Right kidney (tissue), 1 donor: ENCODE data around the gene OSGIN1.

Experiments used
- DNase-seq: peaks from one replicate; pipeline ENCODE4 v3.0.0-alpha.2; 2016

Gene OSGIN1

DNA sequence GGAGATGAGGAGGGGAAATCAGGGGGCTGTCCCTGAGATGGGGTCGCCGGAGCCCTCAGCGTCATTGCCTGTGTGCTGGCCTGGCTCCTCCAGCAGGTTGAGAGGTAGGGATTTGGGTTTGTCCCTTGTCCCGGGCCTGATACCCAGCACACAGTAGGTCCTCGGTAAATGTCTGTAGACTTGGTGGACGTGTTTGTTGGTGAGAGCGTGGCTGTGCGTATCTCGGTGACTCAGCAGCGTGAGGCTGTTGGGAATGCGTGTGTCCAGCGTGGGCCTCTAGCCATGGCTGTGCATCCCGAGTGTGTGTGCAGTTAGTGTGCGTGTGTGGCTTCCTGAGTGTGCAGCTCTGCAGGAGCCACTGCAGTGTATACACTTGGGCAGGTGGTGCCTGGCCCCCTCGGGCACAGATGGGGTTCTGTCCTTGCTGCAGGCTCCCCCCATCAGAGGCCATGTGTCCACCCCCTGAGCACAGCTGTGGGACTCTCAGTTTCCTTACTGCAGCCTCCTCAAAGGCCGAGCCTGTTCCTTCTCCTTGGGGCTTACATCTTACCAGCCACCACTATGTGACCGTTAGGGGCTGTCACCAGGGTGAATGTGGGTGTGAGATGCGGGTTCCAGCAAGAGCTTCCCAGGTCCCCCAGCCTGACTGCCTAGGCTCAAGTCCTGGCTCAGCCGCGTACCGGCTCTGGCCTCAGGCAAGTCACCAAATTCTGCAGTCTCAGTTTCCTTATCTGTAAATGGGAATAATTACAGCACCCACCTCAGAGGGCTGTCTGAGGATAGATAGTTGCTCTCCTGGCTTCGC, 20.7 kb downstream of the OSGIN1 start:
- DNase-seq: no peak

DNA sequence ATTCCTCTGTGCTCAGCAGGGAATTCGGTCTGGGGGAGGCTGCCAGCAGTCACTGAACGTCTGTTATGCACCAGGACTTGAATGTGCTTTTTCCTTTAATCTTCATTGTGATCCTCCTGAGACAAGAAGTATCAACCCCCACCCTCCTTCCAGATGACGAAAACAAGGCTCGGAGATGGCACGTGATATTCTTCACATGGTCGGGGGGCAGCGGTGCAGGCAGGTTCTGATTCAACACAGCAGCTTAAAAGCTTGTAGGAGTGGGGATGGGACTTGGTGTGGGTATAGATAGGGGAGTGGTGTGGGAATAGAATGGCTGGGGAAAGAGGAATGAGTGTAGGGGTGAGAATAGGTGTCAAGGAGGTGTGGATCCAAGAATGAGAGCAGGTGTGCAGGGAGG, 21.4 kb downstream of the OSGIN1 start:
- no peak for DNase-seq

DNA sequence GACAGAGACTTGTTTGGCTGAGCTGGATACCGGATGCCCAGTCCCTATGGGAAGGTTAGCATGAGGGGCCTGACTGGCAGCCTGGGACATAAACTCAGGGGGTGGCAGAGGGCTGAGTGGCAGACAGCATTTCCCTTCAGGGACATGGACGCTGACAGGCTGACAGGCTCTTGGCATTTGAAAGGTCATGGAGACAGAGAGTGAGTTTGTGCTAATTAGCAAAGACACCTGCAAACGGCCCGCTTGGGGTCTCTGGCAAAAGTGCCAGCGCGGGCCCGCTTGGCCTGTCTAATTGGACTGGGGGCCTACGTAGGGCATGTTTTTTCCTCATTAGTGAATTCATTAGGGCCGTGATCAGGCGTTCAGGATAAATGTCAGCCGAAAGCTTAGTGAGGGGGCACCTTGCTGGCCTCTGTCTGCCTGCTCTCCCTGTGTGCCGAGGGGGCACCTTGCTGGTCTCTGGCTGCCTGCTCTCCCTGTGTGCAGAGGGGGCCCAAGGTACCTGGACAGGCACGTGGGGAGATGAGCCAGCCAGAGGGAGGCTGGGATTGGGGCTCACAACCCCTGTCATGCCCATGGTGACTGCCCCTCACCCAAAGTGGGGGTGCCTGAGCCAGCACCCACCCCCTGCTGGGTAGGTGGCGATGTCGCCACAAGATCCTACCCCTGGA, 22.7 kb downstream of the OSGIN1 start:
- DNase-seq: no peak

DNA sequence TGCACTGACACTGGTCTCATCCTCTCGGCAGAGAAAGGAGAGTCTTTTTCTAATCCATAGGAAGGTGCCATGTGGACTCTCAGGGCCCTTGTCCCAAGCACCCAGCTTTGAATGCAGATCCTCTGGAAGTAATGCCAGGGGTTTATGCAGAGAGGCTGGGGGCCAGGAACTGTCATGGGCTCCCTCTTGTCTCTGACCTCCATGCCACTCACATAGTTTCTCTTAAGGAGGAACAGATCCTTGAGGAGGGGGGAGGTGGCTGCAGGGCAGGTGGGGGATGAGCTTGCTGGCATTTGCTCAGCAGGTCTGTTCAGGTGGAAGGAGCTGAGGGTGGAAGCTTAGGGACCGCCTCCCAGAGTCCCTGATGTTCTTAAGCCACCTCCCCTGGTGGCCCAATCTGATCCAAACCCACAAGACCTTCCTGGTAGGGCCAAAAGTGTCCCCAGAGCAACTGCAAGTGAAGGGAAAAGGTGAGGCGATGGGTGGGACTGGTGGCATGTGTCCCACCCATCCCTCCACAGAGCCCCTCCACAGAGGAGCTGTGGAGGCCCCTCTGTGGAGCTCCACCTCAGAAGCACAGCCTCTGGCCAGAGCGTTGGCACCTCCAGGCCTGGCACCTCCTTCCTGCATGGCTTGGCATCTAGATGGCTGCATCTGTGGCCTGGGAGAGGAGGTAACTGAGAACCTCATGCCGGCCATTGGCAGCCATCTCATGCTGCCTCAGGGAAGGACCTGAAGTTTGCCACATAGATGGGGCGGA, 24.2 kb downstream of the OSGIN1 start:
- DNase-seq: no peak

DNA sequence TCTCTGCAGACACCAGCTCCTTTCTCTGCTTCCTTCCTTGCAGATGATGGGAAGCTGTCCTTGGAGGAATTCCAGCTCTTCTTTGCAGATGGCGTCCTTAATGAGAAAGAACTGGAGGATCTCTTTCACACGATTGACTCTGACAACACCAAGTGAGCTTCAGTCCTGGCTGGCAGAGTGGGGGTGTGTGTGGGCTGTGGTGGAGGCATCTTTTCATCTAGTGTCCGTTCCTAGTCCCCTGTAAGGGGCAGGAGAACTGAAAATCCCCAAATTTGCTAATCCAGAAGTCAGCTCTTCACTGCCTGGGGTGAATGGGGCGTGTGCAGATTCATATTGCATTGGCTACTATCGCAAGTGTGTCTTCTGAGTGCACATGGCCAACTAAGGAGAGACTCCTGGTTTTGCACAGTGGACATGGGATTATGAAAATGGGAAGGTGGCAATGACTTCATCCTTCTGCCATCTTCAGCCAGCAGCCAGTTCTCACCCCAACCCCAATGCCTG, 25.4 kb downstream of the OSGIN1 start:
- no peak for DNase-seq

DNA sequence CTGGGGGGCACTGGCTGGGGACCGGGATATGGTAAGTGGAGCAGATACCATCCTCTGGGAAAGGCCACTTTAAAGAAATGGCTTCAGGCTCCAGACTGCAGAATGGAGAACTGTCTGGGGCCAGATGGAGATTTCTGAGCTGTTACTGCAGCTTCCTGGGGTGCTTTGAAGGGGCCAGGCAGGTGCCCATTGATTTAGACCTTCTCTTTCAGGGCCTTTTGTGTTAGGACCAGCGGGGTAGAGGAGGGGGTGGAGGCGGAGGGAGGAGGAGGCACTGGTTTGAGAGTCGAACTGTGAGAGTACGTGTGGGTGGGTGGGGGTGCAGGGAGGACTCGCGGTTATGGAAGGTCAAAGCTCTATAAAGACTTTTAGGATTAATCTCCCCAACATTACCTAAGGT, 26.4 kb downstream of the OSGIN1 start:
- no peak for DNase-seq

DNA sequence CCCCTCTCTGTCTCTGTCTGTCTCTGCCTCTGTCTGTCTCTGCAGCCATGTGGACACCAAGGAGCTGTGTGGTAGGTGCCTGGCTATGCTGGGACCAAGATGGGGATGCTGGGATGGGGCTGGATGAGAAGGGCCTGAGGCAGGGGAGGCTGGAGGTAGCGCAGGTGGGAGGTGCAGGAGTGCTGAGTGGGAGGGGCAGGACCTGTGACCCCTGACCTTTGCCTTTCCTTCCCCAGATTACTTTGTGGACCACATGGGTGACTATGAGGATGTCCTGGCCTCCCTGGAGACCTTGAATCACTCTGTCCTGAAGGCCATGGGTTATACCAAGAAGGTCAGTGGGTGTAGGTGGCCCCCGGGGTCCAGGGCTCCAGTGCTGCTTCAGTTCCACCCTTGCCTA, 27.8 kb downstream of the OSGIN1 start:
- DNase-seq: no peak

DNA sequence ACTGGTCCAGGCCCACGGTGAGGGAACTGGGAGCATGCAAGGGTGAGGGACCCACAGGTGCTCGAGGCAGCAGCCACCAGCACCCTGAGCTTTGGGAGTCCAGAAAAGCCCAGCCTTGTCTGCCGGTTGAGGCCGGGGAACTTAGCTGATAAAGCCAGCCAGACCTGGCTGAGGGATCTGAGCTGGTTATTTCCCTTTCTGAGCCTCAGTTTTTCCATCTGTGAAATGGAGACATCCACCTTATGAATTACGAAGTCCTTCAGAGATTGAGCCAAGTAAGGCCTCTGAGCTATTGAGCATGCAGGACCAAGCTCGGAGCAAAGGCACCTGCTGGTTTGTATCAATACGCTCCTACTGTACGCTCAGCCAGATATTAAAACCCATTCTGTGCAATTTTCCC, 28.8 kb downstream of the OSGIN1 start:
- no peak for DNase-seq

DNA sequence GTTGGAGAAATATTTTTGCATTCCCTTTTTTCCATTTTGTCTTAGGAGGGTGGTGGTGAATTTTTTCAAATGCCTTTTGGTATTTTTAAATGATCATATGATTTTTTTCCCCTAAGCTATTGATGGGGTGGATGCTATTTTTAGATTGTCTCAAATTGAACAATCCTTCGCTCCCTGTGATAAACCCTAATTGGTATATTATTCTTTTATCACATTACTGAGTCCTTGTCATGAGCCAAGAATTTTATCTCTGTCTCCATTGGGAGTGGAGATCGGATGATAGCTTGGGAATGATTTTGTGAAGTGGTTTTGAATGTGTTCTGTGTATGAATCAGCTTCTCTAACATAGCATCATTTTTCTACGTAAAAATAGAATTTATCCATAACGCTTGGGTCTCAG, 30.5 kb downstream of the OSGIN1 start:
- DNase-seq: no peak

DNA sequence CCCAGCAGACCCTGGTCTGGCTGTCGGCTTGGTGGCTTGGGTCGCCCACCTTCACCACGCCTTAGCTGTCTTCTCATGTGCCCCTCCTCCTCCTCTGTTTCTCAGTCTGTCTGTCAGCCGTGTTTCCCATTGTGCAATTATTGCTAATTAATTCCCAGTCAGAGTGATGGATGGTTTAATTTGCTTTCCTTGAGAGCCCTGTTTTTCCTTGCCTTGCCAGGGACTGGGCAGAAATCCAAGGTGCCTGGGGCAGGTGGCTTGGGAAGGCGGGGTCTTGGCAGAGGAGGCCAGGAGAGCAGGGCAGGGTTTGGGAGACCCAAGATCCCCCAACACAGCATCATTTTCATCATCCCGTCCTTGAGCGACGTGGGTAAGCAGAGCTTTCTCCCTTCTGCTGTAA, 36.3 kb downstream of the OSGIN1 start:
- no peak for DNase-seq

DNA sequence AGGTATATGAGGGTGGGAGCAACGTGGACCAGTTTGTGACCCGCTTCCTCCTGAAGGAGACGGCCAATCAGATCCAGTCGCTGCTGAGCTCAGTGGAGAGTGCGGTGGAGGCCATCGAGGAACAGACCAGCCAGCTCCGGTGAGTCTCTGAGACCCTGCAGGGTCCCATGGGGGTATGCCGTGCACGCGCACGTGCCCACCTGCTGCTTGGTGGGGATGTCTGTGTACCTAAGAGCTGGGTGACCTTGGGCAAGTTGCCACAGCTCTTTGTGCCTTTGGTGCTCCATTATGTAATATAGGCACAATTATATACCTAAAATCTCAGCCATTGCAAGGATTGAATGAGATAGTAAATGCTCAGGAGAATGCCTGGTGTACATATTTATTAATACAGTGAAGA, 37.5 kb downstream of the OSGIN1 start:
- DNase-seq: no peak

DNA sequence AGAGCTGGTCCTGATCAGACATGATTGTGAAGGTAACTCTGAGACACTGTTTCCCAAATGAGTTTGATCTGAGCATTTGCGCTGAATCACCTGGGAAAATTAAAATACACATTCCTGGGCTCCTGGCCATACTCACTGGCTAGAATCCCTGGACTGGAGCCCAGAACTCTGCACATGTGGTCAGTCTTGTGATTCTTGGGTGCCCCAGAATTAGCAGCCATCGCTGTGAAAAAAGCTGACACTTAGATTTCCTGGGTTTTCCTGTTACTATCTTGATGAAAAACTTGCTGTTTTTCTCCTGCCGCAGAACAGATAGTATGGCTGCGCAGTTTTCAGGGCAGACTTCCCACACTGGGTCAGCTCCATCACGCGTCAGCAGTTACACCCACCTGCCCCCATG, 39.6 kb downstream of the OSGIN1 start:
- no peak for DNase-seq

DNA sequence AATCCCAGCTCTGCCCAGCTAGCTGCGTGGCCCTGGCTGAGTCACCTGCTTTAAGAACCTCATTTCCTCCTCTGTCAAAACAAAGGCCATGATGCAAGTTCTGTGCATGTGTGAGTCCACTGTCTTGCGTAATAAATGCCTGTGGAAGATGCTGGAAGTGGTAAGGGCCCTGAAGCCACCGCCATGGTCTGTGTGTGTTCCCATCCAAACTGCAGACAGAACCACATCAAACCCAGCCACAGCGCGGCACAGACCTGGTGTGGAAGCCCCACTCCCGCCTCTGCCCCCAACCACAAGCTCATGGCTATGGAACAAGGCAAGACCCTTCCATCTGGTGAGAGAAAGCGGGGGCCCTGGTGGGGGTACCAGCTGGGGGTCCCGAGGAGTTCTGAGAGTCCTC, 41.0 kb downstream of the OSGIN1 start:
- no peak for DNase-seq

DNA sequence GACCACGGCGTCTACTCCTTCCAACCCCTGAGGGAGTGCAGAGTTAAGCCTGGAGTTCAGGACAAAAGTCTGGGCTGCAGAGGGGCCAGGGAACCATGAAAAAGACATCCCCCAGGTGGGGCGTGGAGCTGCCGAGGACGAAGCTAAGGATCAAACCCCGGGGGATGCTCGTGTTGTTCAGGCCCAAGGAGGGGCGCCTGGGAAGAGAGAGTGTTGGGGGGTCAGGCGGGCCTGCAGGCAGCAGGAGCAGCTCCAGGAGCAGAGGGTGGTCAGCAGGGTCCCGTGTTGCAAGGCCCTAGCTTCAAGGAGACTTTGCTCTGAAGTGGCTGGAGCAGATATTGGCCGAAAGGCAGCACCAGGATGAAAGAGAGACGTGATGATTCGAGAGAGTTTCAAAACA, 41.7 kb downstream of the OSGIN1 start:
- no peak for DNase-seq

DNA sequence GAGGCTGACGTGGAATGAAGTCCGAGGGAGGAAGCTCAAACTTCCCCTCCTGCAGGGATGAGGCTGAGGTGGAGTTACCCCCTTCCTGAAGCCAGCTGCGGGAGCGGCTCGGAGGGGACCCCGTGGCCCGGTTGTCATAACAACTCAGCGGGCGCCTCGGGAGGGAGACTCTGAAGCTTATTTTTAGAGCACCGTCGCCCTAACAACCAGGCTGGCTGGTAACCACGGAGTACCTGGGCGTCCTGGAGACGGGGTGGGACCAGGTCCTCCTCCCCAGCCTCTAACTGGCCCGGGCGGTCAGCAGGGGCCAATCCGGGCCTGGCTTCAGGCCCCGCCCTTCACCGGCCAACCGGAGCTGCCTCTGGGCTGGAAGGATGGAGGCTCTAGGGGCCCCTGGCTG, 42.7 kb downstream of the OSGIN1 start:
- peak; percentile 42 for DNase-seq

DNA sequence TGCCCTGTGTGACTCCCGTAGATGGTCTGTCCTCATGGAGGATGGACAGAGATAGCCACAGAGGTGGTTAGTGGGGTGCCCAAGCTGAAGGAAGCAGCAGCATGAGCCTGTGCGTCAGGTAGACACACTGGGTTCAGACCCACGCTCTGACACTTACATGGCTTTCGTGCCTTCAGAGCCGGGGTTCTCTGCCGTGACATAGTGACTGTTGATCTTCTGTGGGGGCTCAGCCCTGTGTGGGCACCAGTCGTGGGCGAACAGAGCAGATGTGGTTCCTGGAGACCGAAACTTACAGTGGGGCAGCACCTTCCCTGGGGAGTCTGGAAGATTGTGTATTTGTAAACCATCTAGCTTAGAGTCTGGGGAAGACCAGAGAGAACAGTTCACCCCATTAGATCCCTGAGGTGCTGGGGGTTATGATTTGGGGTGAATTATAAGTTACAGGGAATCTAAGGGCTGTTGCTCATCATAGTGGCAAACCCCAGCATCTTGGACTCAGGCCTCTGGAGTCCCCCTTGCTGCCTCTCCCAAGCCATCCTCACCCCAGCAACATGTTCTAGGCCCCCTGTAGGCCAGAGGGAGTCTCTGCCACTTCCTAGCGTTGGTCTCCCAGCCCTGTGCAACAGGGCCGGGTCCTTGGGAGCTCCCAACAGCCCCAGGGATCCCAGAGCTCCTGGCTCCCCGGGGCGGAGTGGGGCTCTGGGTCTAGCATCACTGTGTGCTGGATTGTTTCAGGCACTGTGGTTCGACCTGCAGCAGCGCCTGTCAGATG, 43.6 kb downstream of the OSGIN1 start:
- DNase-seq: no peak

DNA sequence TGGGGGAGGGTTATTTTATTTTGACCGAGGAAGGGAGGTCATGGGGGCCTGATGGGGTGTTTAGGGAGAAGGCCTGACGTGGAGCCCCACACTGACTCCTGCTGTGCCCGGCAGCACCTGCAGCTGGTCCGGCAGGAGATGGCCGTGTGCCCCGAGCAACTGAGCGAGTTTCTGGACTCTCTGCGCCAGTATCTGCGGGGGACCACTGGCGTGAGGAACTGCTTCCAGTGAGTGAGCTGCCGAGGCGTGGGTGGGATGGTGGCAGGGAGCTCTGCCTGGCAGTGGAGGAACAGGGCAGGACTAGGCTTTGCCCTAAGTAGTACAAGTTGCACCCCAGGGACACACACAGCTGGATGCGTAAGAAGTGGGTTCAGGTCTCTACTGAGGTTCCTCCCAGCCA, 45.1 kb downstream of the OSGIN1 start:
- DNase-seq: no peak

DNA sequence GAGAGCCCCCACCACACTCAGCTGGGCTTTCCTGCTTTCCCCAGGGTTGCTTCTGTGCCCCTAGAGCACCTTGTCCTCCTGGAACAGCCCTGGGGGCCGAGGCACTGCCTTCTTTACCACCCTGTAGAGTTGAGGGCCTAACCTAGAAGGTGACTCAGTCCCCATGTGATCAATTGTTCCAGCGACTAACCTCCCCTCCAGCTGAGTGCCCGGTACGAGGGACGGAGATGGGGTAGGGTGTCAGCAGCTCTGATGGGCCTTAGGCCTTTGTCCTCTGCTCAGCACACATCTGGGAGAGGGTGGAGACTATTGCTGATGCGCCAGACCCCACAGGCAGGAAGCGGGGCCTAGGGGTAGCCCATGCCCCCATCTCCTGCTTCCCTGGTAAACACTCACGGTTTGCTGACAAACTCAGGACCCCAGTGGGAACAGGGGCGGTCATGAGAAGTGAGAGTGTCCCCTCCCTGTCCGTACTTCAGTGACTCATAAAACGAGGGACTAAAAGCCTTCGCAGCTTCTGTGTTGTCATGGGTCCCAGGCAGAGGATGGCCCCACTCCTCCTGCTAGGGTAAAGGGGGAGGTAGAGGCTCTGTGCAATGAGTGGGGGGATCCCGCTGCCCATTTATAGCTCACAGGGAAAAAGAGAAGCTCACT, 48.1 kb downstream of the OSGIN1 start:
- DNase-seq: no peak

DNA sequence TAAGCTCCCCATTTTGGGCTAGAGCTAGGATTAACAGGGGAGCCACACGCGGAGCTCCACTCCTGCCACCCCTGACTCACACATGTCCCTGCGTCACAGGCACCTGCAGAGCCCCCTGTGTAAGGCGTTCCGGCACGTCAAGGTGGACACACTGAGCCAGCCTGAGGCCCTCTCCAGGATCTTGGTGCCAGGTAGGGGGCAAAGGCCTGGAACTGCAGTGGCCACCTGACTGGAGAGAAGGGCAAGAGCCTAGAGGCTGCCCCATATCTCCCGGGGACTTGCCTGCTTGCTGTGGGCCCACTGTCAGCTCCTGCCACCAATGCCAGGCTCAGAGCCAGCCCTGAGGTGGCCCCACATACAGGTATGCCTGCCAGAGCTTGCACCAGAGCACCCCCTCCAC, 48.7 kb downstream of the OSGIN1 start:
- DNase-seq: no peak

DNA sequence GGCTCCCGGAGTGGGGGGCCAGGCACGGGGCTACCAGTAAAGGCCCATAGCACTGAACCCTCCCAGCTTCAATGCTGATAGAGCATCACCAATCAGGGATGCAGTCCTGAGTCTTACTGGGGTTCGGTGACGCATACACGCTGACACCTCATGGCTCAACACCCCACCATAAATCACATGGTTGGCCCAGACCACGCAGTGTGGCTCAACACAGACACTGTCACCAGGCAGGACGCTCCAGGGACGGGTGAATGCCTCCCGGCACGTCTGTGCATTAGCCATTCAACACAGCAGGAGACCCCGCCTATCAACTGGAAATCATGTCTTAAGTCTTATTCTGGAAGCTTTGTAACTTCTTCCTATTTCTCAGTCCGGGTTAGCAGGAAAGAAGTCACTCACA, 50.0 kb downstream of the OSGIN1 start:
- DNase-seq: no peak

DNA sequence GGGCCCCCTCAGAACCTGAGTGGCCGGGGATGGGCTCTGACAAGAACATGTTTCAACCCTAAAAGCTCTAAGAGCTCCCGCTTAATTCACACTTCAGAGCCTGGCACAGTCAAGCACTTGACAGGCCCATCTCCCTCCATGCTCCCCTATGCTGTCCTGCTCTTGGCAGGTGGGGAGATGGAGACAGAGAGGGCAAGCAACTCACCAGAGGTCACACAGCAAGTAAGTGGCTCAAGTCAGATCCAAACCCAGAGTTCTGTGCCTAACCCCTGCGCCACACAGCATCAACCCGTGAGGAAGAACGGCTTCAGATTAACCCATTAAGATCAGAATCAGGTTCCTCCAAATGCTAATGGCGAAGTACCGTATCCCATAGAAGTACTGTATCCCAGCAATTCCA, 51.4 kb downstream of the OSGIN1 start:
- no peak for DNase-seq

DNA sequence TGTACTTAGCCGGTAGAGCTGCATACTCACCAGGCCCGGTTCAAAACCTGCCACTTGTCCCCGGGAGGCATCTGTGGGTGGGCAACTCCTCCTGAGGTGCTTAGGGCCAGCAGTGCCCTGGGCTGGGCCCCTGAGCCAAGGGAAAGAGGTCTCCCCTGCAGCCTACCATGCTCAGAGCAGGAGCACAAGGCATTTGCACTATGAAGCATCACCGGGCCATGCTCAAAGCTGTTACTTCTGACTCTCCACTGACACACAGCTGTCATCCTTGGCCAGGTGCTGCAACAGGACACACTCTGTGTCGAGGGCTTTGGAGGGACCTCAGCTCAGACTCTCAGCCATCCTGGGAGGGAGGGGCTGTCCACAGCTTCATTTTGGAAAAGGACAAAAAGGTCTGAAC, 52.4 kb downstream of the OSGIN1 start:
- no peak for DNase-seq
